ENCODE results near the gene SDK1. TPM values are rescaled to one million over a fixed set of nuclear protein-coding genes. Genes with fewer than 3 reads are reported as not detected.
A peak's percentile ranks its signal among the peaks of the same experiment; 100 is the strongest.

The SDK1 gene
- total RNA-seq, 1 donor, result 0.43 TPM

DNA sequence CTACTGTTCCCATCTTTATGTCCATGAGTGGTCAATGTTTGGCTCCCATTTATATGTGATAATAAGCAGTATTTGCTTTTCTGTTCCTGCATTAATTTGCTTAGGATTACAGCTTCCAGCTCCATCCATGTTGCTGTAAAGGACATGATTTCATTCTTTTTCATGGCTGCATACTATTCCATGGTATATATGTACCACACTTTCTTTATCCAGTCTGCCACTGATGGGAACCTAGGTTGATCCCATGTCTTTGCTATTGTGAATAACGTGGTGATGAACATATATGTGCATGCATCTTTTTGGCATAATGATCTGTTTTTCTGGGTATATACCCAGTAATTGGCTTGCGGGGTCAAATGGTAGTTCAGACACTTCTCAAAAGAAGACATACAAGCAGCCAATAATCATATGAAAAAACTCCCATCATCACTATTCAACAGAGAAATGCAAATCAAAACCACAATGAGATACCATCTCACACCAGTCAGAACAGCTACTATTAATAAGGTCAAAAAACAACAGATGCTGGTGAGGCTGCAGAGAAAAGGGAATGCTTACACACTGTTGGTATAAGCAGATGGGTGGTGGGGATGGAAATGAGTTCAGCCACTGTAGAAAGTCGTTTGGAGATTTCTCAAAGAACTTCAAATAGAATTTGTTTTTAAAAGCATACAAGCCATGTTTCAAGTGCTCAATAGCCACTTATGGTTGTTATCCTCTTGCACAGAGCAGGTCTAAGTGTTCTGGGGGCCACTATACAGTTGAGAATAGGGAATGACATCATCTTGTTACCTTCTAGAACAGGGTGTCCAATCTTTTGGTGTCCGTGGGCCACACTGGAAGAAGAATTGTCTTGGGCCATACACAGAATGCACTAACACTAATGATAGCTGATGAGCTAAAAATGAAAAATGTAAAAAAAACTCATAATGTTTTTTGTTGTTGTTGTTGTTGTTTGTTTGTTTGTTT lies 23.2 kb upstream of the SDK1 start:
- peak; percentile 21 for DNase-seq (ENCODE audit: low read depth)
- no peak overlapping the region for H3K4me3 ChIP-seq (ENCODE audit: low read depth, low read length)
- TF ChIP-seq, protein P1, sequence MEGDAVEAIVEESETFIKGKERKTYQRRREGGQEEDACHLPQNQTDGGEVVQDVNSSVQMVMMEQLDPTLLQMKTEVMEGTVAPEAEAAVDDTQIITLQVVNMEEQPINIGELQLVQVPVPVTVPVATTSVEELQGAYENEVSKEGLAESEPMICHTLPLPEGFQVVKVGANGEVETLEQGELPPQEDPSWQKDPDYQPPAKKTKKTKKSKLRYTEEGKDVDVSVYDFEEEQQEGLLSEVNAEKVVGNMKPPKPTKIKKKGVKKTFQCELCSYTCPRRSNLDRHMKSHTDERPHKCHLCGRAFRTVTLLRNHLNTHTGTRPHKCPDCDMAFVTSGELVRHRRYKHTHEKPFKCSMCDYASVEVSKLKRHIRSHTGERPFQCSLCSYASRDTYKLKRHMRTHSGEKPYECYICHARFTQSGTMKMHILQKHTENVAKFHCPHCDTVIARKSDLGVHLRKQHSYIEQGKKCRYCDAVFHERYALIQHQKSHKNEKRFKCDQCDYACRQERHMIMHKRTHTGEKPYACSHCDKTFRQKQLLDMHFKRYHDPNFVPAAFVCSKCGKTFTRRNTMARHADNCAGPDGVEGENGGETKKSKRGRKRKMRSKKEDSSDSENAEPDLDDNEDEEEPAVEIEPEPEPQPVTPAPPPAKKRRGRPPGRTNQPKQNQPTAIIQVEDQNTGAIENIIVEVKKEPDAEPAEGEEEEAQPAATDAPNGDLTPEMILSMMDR (IDR thresholded peaks at IDR 0.05; ENCODE audit: insufficient read depth, low read depth, low read length), result no peak

DNA sequence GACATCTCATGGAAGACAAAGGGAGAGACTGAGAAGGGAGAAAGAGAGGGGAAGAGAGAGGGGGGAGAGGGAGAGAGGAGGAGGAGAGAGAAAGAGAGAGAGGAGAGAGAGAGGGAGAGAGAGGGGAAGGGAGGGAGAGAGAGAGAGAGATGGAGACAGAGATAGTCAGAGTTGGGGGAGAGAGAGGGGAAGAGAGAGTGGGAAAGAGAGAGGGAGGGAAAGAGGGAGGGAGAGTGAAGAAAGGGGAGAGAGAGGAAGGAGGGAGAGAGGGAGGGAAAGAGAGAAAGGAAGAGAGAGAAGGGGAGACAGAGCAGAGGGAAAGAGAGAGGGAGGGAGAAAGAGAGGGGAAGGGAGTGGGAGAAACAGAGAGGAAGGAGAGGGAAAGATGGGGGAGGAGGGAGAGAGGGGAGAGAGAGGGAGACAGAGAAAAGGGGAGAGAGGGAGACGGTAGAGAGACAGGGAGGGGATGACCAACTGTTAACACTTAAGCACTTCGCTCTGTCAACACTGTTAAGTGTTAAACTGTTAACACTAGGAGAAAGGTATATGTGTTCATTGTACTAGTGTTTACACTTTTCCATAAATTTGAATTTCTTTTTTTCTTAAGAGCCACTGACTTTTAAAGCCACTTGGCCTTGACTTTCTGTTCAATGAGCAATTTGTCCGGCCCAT lies 21.8 kb upstream of the SDK1 start:
- H3K4me3 ChIP-seq (ENCODE audit: low read depth, low read length), result no peak overlapping the region
- TF ChIP-seq, protein P1 (IDR thresholded peaks at IDR 0.05; ENCODE audit: insufficient read depth, low read depth, low read length), result no peak
- no peak for DNase-seq (ENCODE audit: low read depth)

- no peak overlapping the region for H3K4me3 ChIP-seq (ENCODE audit: low read depth, low read length)
- DNase-seq (ENCODE audit: low read depth), result no peak
- TF ChIP-seq, protein P1 (IDR thresholded peaks at IDR 0.05; ENCODE audit: insufficient read depth, low read depth, low read length), result no peak
Measured at GRCh38 chr7:3280445-3280844, 20.6 kb upstream of the SDK1 start.

GRCh38 chr7:3280946-3281656 lies 20.0 kb upstream of the SDK1 start:
- no peak overlapping the region for H3K4me3 ChIP-seq (ENCODE audit: low read depth, low read length)
- DNase-seq (ENCODE audit: low read depth), result no peak
- TF ChIP-seq, protein P1 (IDR thresholded peaks at IDR 0.05; ENCODE audit: insufficient read depth, low read depth, low read length), result no peak

GRCh38 chr7:3282457-3282856 lies 18.6 kb upstream of the SDK1 start:
- TF ChIP-seq, protein P1 (IDR thresholded peaks at IDR 0.05; ENCODE audit: insufficient read depth, low read depth, low read length), result no peak
- no peak overlapping the region for H3K4me3 ChIP-seq (ENCODE audit: low read depth, low read length)
- DNase-seq (ENCODE audit: low read depth), result peak; percentile 75

DNA sequence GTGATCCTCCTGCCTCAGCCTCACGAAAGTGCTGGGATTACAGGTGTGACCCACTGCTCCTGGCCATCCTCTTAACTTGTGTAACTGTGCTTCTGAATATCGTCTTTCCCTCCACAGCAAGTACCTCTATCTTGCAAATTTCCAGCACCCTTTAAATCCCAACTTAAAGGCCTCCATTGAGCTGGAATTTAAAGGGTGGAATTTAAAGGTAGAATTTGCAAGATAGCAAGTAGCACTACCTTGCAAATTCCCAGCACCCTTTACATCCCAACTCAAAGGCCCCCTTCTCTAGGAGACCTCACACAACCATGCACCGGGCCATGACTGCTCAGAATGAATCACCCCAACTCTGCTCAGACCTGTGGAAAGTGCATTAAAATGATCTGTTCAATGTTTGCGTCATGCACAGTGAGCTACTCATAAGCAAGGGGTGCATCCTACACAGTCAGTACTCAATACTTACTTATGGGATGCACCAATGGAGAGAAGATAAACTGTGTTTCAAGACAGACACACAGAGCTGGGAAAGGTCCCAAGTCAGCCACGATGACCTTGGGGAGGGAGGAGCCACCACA lies 17.8 kb upstream of the SDK1 start:
- peak; percentile 21 for DNase-seq (ENCODE audit: low read depth)
- TF ChIP-seq, protein P1 (IDR thresholded peaks at IDR 0.05; ENCODE audit: insufficient read depth, low read depth, low read length), result no peak
- H3K4me3 ChIP-seq (ENCODE audit: low read depth, low read length), result no peak overlapping the region
